HepG2 (cell line): ENCODE data around the gene DDR1. TPM values are rescaled to one million over a fixed set of nuclear protein-coding genes. Genes with fewer than 3 reads are reported as not detected.

Source experiments
- ATF7-NPFF ChIP-seq: sonication (generic); formaldehyde crosslinking; IDR thresholded peaks from 2 replicates; pipeline ENCODE4 v1.8.1; 2023; ENCODE audit warnings: mild to moderate bottlenecking, low read depth, missing genetic modification reagents, moderate library complexity
- CHCHD3 ChIP-seq: sonication (generic); formaldehyde crosslinking; IDR thresholded peaks from 2 replicates; pipeline ENCODE4 v1.8.0; 2022; ENCODE audit warnings: mild to moderate bottlenecking, missing genetic modification reagents, moderate library complexity
- POLR2A ChIP-seq, 2 experiments: IDR thresholded peaks; 2 replicates each; pipeline ENCODE4 v1.6.1; 2011; ENCODE audit warnings: low read depth in 2 of 2, low read length in 2 of 2, mild to moderate bottlenecking in 1 of 2, moderate library complexity in 1 of 2; ENCODE audit not compliant: insufficient read depth in 1 of 2
- REL ChIP-seq: sonication (generic); formaldehyde crosslinking; conservative IDR thresholded peaks from 2 replicates; pipeline ENCODE4 v1.8.0; 2022; ENCODE audit warnings: mild to moderate bottlenecking, missing genetic modification reagents, moderate library complexity
- ZBTB3 ChIP-seq: sonication (generic); formaldehyde crosslinking; IDR thresholded peaks from 2 replicates; pipeline ENCODE4 v1.4.0; 2020; ENCODE audit warnings: low read depth, mild to moderate bottlenecking, moderate library complexity, missing genetic modification reagents, borderline replicate concordance
- ZNF317 ChIP-seq: sonication (generic); formaldehyde crosslinking; IDR thresholded peaks from 2 replicates; pipeline ENCODE4 v1.5.0; 2020; ENCODE audit warnings: mild to moderate bottlenecking, missing genetic modification reagents
- ZNF34 ChIP-seq: sonication (generic); formaldehyde crosslinking; IDR thresholded peaks from 2 replicates; pipeline ENCODE4 v1.4.0; 2020; ENCODE audit warnings: mild to moderate bottlenecking, missing genetic modification reagents, borderline replicate concordance
- ZNF431 ChIP-seq: sonication (generic); formaldehyde crosslinking; IDR thresholded peaks from 2 replicates; pipeline ENCODE4 v1.9.0; 2022; ENCODE audit warnings: missing genetic modification reagents, low read depth, mild to moderate bottlenecking, borderline replicate concordance
- ZNF83 ChIP-seq: sonication (generic); formaldehyde crosslinking; IDR thresholded peaks from 2 replicates; pipeline ENCODE4 v1.4.0; 2020; ENCODE audit warnings: missing genetic modification reagents, mild to moderate bottlenecking, borderline replicate concordance
- polyA plus RNA-seq, 8 experiments: library from polyadenylated mRNA; depleted of rRNA in 3 of 8; stranded (reverse) in 7 of 8; unstranded in 1 of 8; fragments of >200 nt; fragmentation: Illumina TruSeq in 4 of 8; extraction: Trizol in 4 of 8; gene quantifications; 2 replicates each; pipeline versions ENCODE4 v1.2.1 to v1.2.3, GENCODE V29; 2011 to 2016; ENCODE audit warnings: low read depth in 4 of 8, missing spikeins in 1 of 8, mixed read lengths in 1 of 8; ENCODE audit not compliant: insufficient read depth in 1 of 8
- total RNA-seq, 5 experiments: library from RNA; depleted of rRNA; stranded (reverse); fragments of >200 nt; fragmentation: Illumina TruSeq; extraction: Trizol; gene quantifications; 2 replicates each; pipeline ENCODE4 v1.2.3, GENCODE V29; 2016; ENCODE audit warnings: low read depth in 1 of 5
- TF ChIP-seq, protein P1 (sequence below): sonication (generic); formaldehyde crosslinking; IDR thresholded peaks from 2 replicates; pipeline ENCODE4 v1.8.0; 2022; ENCODE audit warnings: missing genetic modification reagents, mild to moderate bottlenecking, moderate library complexity, borderline replicate concordance
- TF ChIP-seq, protein P2 (sequence below): IDR thresholded peaks from 2 replicates; pipeline ENCODE4 v1.6.1; 2016; ENCODE audit warnings: missing biosample characterization, missing genetic modification reagents, low read depth
- TF ChIP-seq, protein P3 (sequence below): sonication (generic); formaldehyde crosslinking; IDR thresholded peaks from 2 replicates; pipeline ENCODE4 v1.4.0; 2020; ENCODE audit warnings: missing genetic modification reagents, mild to moderate bottlenecking, borderline replicate concordance
- TF ChIP-seq, protein P4 (sequence below): sonication (generic); formaldehyde crosslinking; IDR thresholded peaks from 2 replicates; pipeline ENCODE4 v1.8.1; 2023; ENCODE audit warnings: mild to moderate bottlenecking, missing genetic modification reagents
- TF ChIP-seq, protein P5 (sequence below): IDR thresholded peaks from 2 replicates; pipeline ENCODE4 v1.6.1; 2016; ENCODE audit warnings: mild to moderate bottlenecking, missing biosample characterization, missing genetic modification reagents
- TF ChIP-seq, protein P6 (sequence below): sonication (generic); formaldehyde crosslinking; IDR thresholded peaks from 2 replicates; pipeline ENCODE4 v1.5.0; 2020; ENCODE audit warnings: missing genetic modification reagents, mild to moderate bottlenecking, borderline replicate concordance
- TF ChIP-seq, protein P7 (sequence below): sonication (generic); formaldehyde crosslinking; IDR thresholded peaks from 2 replicates; pipeline ENCODE4 v1.5.1; 2020; ENCODE audit warnings: mild to moderate bottlenecking, missing genetic modification reagents

The DDR1 gene
- total and polyA plus RNA-seq, 2 of the 13 experiments (the other 11 are each of a cell fraction or from before 2014, with no cell fraction given) = 16.7 to 20.2 TPM

DNA sequence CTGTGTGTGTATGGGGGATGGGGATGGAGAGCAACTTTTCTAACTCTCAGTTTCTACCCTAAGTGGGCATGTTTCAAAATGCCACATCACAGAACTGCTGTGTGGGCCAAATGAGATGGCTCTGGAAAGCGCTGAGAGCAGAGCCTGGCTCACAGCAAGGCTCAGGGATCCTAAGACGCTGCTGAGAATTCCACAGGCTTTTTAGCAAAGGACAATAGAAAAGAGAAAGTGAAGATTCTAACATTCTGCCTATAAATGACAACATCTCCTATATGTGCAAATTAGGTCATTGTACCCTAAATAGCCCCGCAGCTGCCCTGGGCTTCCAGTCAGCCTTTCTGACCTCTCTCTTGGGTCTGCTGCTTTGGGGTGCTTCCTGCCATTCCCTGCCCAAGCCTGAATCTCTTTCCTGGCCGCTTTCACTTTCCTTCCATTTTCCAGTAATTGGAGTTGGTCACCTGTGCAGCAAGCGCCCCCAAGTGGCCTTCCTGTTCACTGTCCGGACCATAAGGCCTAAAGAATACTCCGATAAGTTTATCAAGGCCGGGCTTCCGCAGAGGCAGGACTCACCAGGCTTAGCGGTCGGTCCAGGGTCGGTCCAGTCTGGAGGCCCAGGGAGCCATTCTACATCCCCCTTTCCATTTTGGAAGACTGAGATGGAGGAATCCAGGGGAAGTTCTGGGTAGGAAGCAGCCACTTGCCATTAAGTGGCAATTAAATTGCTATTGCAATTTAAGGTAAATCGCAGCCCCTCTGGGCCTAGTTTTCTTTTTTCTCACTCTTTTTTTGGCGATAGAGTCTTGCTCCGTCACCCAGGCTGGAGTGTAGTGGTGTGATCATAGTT, 6.7 kb upstream of the DDR1 start (continued):
- TF ChIP-seq, protein P1, sequence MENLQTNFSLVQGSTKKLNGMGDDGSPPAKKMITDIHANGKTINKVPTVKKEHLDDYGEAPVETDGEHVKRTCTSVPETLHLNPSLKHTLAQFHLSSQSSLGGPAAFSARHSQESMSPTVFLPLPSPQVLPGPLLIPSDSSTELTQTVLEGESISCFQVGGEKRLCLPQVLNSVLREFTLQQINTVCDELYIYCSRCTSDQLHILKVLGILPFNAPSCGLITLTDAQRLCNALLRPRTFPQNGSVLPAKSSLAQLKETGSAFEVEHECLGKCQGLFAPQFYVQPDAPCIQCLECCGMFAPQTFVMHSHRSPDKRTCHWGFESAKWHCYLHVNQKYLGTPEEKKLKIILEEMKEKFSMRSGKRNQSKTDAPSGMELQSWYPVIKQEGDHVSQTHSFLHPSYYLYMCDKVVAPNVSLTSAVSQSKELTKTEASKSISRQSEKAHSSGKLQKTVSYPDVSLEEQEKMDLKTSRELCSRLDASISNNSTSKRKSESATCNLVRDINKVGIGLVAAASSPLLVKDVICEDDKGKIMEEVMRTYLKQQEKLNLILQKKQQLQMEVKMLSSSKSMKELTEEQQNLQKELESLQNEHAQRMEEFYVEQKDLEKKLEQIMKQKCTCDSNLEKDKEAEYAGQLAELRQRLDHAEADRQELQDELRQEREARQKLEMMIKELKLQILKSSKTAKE (CRISPR knock-in tag) = no peak
- no peak for TF ChIP-seq ZNF83 (CRISPR knock-in tag)
- TF ChIP-seq, protein P2, sequence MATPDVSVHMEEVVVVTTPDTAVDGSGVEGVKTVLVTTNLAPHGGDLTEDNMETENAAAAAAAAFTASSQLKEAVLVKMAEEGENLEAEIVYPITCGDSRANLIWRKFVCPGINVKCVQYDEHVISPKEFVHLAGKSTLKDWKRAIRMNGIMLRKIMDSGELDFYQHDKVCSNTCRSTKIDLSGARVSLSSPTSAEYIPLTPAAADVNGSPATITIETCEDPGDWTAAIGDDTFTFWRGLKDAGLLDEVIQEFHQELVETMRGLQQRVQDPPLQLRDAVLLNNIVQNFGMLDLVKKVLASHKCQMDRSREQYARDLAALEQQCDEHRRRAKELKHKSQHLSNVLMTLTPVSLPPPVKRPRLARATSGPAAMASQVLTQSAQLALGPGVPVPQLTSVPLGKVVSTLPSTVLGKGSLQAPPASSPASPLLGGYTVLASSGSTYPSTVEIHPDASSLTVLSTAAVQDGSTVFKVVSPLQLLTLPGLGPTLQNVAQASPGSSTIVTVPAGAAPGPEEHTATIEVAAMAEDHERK (CRISPR knock-in tag) = no peak
- TF ChIP-seq, protein P3, sequence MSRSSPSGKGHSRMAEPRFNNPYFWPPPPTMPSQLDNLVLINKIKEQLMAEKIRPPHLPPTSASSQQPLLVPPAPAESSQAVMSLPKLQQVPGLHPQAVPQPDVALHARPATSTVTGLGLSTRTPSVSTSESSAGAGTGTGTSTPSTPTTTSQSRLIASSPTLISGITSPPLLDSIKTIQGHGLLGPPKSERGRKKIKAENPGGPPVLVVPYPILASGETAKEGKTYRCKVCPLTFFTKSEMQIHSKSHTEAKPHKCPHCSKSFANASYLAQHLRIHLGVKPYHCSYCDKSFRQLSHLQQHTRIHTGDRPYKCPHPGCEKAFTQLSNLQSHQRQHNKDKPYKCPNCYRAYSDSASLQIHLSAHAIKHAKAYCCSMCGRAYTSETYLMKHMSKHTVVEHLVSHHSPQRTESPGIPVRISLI = no peak
- TF ChIP-seq ZNF317 (CRISPR knock-in tag) = 0 out of 2 replicates have a peak, but pooled peaks have one; percentile 39
- no peak for TF ChIP-seq CHCHD3 (CRISPR knock-in tag)
- TF ChIP-seq ZNF34 (CRISPR knock-in tag) = no peak
- TF ChIP-seq ATF7-NPFF (CRISPR knock-in tag) = no peak
- no peak for TF ChIP-seq ZNF431 (CRISPR knock-in tag)
- TF ChIP-seq REL = no peak
- TF ChIP-seq ZBTB3 (CRISPR knock-in tag) = no peak
- TF ChIP-seq, protein P4, sequence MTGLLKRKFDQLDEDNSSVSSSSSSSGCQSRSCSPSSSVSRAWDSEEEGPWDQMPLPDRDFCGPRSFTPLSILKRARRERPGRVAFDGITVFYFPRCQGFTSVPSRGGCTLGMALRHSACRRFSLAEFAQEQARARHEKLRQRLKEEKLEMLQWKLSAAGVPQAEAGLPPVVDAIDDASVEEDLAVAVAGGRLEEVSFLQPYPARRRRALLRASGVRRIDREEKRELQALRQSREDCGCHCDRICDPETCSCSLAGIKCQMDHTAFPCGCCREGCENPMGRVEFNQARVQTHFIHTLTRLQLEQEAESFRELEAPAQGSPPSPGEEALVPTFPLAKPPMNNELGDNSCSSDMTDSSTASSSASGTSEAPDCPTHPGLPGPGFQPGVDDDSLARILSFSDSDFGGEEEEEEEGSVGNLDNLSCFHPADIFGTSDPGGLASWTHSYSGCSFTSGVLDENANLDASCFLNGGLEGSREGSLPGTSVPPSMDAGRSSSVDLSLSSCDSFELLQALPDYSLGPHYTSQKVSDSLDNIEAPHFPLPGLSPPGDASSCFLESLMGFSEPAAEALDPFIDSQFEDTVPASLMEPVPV (CRISPR knock-in tag) = peak; percentile 81; the same call in 1 of the 2 replicates
- TF ChIP-seq, protein P5, sequence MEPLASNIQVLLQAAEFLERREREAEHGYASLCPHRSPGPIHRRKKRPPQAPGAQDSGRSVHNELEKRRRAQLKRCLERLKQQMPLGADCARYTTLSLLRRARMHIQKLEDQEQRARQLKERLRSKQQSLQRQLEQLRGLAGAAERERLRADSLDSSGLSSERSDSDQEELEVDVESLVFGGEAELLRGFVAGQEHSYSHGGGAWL (CRISPR knock-in tag) = no peak
- TF ChIP-seq POLR2A (IDR thresholded peaks at IDR 0.05; ENCODE audit: insufficient read depth in 1 of 2, low read depth in 2 of 2, low read length in 2 of 2) = no peak
- TF ChIP-seq, protein P6, sequence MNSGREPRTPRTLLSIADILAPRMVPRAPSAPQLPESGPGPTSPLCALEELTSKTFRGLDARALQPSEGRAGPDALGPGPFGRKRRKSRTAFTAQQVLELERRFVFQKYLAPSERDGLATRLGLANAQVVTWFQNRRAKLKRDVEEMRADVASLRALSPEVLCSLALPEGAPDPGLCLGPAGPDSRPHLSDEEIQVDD (CRISPR knock-in tag) = no peak
- TF ChIP-seq, protein P7, sequence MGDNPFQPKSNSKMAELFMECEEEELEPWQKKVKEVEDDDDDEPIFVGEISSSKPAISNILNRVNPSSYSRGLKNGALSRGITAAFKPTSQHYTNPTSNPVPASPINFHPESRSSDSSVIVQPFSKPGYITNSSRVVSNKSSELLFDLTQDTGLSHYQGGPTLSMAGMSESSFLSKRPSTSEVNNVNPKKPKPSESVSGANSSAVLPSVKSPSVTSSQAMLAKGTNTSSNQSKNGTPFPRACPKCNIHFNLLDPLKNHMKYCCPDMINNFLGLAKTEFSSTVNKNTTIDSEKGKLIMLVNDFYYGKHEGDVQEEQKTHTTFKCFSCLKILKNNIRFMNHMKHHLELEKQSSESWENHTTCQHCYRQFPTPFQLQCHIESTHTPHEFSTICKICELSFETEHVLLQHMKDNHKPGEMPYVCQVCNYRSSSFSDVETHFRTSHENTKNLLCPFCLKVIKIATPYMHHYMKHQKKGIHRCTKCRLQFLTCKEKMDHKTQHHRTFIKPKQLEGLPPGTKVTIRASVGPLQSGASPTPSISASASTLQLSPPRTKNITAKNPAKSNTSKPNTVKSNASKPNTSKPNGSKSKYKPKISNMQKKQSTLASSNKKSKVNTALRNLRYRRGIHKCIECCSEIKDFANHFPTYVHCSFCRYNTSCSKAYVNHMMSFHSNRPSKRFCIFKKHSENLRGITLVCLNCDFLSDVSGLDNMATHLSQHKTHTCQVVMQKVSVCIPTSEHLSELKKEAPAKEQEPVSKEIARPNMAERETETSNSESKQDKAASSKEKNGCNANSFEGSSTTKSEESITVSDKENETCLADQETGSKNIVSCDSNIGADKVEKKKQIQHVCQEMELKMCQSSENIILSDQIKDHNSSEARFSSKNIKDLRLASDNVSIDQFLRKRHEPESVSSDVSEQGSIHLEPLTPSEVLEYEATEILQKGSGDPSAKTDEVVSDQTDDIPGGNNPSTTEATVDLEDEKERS (CRISPR knock-in tag) = peak; percentile 50; the same call in 1 of the 2 replicates
